K562 treated with DMSO at 1 percent for 48 hours (cell line): ENCODE measurements around the gene DZIP1. TPM values are rescaled to one million over a fixed set of nuclear protein-coding genes. Genes with fewer than 3 reads are reported as not detected.

Experiments used
- total RNA-seq: library from RNA; unstranded; fragments of 300-600 nt; gene quantifications from 2 replicates; pipeline ENCODE4 v1.2.3, GENCODE V29; 2022; ENCODE audit warnings: low replicate concordance; ENCODE audit errors: extremely low read depth

The DZIP1 gene, protein sequence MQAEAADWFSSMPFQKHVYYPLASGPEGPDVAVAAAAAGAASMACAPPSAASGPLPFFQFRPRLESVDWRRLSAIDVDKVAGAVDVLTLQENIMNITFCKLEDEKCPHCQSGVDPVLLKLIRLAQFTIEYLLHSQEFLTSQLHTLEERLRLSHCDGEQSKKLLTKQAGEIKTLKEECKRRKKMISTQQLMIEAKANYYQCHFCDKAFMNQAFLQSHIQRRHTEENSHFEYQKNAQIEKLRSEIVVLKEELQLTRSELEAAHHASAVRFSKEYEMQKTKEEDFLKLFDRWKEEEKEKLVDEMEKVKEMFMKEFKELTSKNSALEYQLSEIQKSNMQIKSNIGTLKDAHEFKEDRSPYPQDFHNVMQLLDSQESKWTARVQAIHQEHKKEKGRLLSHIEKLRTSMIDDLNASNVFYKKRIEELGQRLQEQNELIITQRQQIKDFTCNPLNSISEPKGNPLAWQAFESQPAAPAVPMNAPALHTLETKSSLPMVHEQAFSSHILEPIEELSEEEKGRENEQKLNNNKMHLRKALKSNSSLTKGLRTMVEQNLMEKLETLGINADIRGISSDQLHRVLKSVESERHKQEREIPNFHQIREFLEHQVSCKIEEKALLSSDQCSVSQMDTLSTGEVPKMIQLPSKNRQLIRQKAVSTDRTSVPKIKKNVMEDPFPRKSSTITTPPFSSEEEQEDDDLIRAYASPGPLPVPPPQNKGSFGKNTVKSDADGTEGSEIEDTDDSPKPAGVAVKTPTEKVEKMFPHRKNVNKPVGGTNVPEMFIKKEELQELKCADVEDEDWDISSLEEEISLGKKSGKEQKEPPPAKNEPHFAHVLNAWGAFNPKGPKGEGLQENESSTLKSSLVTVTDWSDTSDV
- not detected in 2 replicates for total RNA-seq

DNA sequence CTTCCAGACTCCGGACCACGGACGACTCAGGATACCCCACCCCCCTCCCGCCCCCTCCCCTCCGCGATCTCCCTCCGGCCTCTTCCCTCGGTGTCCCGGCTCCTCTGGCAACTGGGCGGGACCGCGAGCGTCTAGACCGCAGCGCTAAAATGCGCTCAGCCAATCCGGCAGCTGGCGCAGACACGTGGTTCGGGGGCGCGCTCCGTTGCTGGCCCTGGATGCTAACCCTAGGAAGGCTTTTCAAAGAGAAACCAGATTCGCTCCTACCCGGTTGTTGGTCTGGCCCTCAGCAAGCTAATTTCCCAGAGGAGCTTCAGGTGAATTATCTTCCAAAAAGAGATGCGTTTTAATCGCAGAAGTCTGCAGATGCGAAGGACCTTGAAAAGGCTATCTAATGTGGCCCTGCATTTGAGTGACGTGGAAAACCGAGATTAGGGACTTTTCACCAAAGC, at the start of gene DZIP1:
Gene DZIP1 (minus strand): TSS at position 106 of the 452 bp plus-strand sequence. CDS start 2,677 bp downstream, outside the sequence.

DNA sequence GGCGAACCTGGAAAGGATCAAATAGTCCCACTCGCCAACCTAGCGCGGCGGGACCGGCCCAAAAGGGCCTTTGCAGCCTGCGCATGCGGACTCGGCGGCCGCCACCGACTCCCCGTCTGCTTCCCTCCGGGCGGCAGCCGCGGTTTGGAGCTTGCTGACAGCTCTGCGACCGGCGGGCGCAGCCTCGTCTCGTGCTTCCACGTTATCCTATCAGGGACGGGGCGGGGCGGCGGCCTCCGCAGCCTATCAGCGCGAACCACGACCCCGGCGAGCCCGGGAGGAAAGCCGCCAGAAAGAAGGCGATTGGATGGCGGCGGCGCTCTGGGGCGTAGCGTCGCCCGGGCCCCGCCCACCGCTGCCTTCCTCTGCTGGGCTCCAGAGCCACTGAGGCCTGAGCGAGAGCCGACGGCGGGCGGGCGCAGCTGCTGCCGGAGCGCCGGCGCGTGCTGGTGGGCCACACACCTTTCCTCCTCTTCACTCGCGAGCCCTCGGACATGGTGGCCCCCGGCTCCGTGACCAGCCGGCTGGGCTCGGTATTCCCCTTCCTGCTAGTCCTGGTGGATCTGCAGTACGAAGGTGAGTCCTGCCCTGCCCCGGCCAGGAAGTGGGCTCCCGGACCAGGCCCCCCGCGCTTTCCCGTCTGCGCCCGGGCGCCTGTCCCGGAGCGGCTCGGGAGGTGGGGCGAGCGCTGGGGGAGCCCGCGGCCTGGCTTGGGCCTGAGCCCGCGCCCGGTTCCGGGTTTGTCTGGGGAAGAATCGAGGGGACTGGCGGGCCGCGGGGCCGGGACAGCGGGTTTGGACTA, 32.5 kb upstream of the DZIP1 start, which contains the start of gene DNAJC3:
Gene DNAJC3 (plus strand): TSS at position 378 of the 802 bp plus-strand sequence. CDS start 117 bp downstream, at position 495.

DNA sequence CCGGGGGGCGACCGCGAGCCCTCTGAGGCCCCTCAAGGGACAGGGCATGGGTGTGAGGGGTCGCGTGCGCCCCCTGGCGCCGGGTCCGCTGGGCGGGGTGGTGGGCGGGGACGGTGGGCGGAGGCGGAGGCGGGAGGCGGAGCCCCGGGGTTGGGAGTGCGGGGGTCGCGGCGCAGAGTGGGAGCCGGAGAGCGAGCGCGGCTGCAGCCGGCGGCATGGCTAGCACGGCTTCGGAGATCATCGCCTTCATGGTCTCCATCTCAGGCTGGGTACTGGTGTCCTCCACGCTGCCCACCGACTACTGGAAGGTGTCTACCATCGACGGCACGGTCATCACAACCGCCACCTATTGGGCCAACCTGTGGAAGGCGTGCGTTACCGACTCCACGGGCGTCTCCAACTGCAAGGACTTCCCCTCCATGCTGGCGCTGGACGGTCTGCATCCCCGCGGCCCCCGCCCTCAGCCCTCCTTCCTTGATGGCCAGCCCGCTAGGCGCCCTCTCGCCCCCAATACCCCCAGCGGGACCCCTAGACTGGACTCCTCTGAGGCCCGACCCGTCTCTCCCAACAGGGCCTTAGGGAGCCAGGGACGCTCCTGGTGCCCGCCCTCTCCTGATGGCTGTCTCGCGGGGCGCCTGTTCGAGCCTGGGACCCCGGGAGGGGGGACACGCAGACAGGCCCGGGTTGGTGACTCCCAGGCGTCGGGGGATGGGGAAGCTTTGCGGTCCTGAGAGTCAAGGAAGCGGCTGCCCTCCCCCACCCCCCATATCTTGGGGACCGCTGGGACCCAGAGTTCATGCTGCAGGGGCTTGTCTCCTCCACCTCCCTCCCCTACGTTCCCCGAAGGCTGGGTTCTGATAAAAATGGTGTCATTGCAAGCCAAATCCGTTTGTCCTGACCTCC, 91.7 kb downstream of the DZIP1 start, which contains the start of gene CLDN10:
Gene CLDN10 (plus strand): TSS at position 182 of the 903 bp plus-strand sequence. CDS start 34 bp downstream, at position 216.

Other genes starting within 250 kb of the DZIP1 start
- not detected in 2 replicates for gene CLDN10, start 92.0 kb downstream of the DZIP1 start, total RNA-seq
- not detected in 2 replicates for gene DNAJC3, start 32.4 kb upstream of the DZIP1 start, total RNA-seq